Spinal cord (tissue), 10 donors: ENCODE results near the gene GPR17. TPM values are rescaled to one million over a fixed set of nuclear protein-coding genes. Genes with fewer than 3 reads are reported as not detected.
A peak's percentile ranks its signal among the peaks of the same experiment; 100 is the strongest.

Source experiments
- DNase-seq, 6 donors: peaks; one replicate each; pipeline versions ENCODE4 v3.0.0 to v3.0.0-alpha.2; 2013 to 2015; ENCODE audit warnings: low spot score in 6 of 6, low read depth in 4 of 6
- H3K27ac ChIP-seq: one replicate; pipeline ENCODE4 v1.5.1; 2013; ENCODE audit warnings: low read depth, low read length, control low read depth
- H3K27me3 ChIP-seq: one replicate; pipeline ENCODE4 v1.6.1; 2013; ENCODE audit warnings: low read length; ENCODE audit not compliant: control insufficient read depth, insufficient read depth
- H3K36me3 ChIP-seq: one replicate; pipeline ENCODE4 v1.6.1; 2013; ENCODE audit warnings: low read length; ENCODE audit not compliant: control insufficient read depth, insufficient read depth
- H3K4me1 ChIP-seq: one replicate; pipeline ENCODE4 v1.6.1; 2013; ENCODE audit warnings: low read length; ENCODE audit not compliant: control insufficient read depth, insufficient read depth
- H3K4me3 ChIP-seq: one replicate; pipeline ENCODE4 v1.5.1; 2013; ENCODE audit warnings: low read depth, low read length, control low read depth
- H3K9me3 ChIP-seq: one replicate; pipeline ENCODE4 v1.6.1; 2013; ENCODE audit warnings: low read length; ENCODE audit not compliant: control insufficient read depth, insufficient read depth
- WGBS: methylation state at CpG from one replicate; pipeline ENCODE4 v1.1.5; 2013; ENCODE audit warnings: missing lambda C conversion rate; ENCODE audit not compliant: insufficient coverage; 5-methylcytosine and 5-hydroxymethylcytosine counted together
- polyA plus RNA-seq, 2 donors: library from polyadenylated mRNA; unstranded; fragments of 120-200 nt; gene quantifications; one replicate each; pipeline ENCODE4 v1.2.1, GENCODE V29; 2013; ENCODE audit not compliant: insufficient read length in 2 of 2
- total RNA-seq, 2 donors: library from RNA; depleted of rRNA in 1 of 2; stranded (reverse); fragments of 120-200 nt in 1 of 2; fragments of >200 nt in 1 of 2; gene quantifications; one replicate each; pipeline versions ENCODE4 v1.2.3 to v1.2.4, GENCODE V29; 2013 to 2014
- donor health status: healthy.

Gene GPR17
- total and polyA plus RNA-seq, 4 donors, result 36.6 to 376 (median 148) TPM

DNA sequence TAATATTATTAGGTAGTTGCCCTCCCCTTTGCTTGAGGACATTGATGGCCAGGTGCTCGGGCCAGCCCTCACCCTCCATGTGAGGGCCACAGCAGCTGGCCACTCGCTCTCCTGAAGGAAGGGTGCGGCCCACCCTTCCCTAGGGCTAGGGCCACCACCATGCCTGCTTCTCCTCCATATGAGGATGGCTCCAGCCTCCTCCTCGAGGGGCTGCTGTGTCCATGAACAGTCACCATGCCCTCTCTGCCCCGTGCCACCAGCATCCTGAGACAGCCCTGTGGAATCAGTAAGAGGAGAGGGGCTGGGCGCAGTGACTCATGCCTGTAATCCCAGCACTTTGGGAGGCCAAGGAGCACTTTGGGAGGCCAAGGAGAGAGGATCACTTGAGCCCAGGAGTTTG lies 2.4 kb downstream of the GPR17 start:
- H3K9me3 ChIP-seq, result no peaks in the 10 kb centered on the region
- H3K4me1 ChIP-seq, result peaks cover 93% of the 10 kb centered on the region
- H3K27ac ChIP-seq, result peak overlapping the region; percentile 33
- 74% methylated on average over 5 of the region's 6 CpGs for WGBS
- no peak for DNase-seq
- H3K4me3 ChIP-seq, result peak overlapping the region; percentile 57
- peaks cover 43% of the 10 kb centered on the region for H3K36me3 ChIP-seq
- H3K27me3 ChIP-seq, result no peaks in the 10 kb centered on the region

GRCh38 chr2:127649100-127649611 lies 3.2 kb downstream of the GPR17 start:
- H3K27ac ChIP-seq, result peak overlapping the region; percentile 88
- H3K36me3 ChIP-seq, result peaks cover 51% of the 10 kb centered on the region
- H3K4me3 ChIP-seq, result peak overlapping the region; percentile 33
- peaks cover 93% of the 10 kb centered on the region for H3K4me1 ChIP-seq
- WGBS, result 65% methylated on average over 7 of the region's 12 CpGs
- no peaks in the 10 kb centered on the region for H3K27me3 ChIP-seq
- H3K9me3 ChIP-seq, result no peaks in the 10 kb centered on the region
- DNase-seq, result peak in 2 of 6 donors; percentile 76 to 78

DNA sequence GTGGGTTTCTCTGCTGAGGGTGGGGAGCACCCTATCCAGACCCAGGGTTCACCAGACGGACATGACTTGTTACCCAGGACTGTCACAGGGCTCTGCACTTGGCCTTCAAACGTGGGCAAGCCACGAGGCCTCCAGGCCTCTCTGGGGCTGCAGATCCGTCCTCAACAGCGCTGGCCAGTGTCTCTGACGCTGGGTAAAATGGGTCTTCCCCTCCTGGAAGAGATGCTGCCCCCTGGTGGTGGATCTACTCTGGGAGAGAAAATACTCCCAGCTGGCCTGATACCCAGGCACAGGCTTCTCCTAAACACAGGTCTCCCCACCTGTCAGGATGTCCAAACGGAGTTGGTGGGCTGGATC lies 3.7 kb downstream of the GPR17 start:
- peaks cover 93% of the 10 kb centered on the region for H3K4me1 ChIP-seq
- DNase-seq, result peak in 2 of 6 donors; percentile 78 to 86
- H3K36me3 ChIP-seq, result peaks cover 56% of the 10 kb centered on the region
- no peaks in the 10 kb centered on the region for H3K27me3 ChIP-seq
- H3K9me3 ChIP-seq, result no peaks in the 10 kb centered on the region
- WGBS, result 20% methylated on average over 6 of the region's 7 CpGs
- H3K27ac ChIP-seq, result peak overlapping the region; percentile 88
- peak overlapping the region; percentile 33 for H3K4me3 ChIP-seq

GRCh38 chr2:127650041-127650784 lies 4.3 kb downstream of the GPR17 start:
- no peaks in the 10 kb centered on the region for H3K27me3 ChIP-seq
- WGBS, result 78% methylated on average over 14 of the region's 17 CpGs
- H3K9me3 ChIP-seq, result no peaks in the 10 kb centered on the region
- H3K36me3 ChIP-seq, result peaks cover 62% of the 10 kb centered on the region
- H3K4me3 ChIP-seq, result peak overlapping the region; percentile 33
- no peak for DNase-seq
- H3K27ac ChIP-seq, result peak overlapping the region; percentile 88
- peaks cover 95% of the 10 kb centered on the region for H3K4me1 ChIP-seq

GRCh38 chr2:127650785-127651380 lies 4.9 kb downstream of the GPR17 start:
- peaks cover 95% of the 10 kb centered on the region for H3K4me1 ChIP-seq
- WGBS, result 85% methylated on average over 24 of the region's 28 CpGs
- H3K36me3 ChIP-seq, result peaks cover 63% of the 10 kb centered on the region
- DNase-seq, result no peak
- H3K27ac ChIP-seq, result peak overlapping the region; percentile 88
- H3K27me3 ChIP-seq, result no peaks in the 10 kb centered on the region
- H3K4me3 ChIP-seq, result peak overlapping the region; percentile 33
- no peaks in the 10 kb centered on the region for H3K9me3 ChIP-seq

GRCh38 chr2:127651381-127651809 lies 5.4 kb downstream of the GPR17 start:
- no peak overlapping the region for H3K4me3 ChIP-seq
- peaks cover 90% of the 10 kb centered on the region for H3K4me1 ChIP-seq
- no peaks in the 10 kb centered on the region for H3K9me3 ChIP-seq
- 84% methylated on average over 28 of the region's 29 CpGs for WGBS
- H3K27ac ChIP-seq, result peak overlapping the region; percentile 88
- no peaks in the 10 kb centered on the region for H3K27me3 ChIP-seq
- no peak for DNase-seq
- peaks cover 62% of the 10 kb centered on the region for H3K36me3 ChIP-seq

GRCh38 chr2:127651971-127652550 lies 6.1 kb downstream of the GPR17 start:
- Histone ChIP-seq H3K27me3 (no peaks in the 10 kb centered on the region), H3K4me1 (peaks cover 84% of the 10 kb centered on the region), H3K27ac (peak overlapping the region; percentile 88), H3K36me3 (peaks cover 63% of the 10 kb centered on the region), H3K9me3 (no peaks in the 10 kb centered on the region), H3K4me3 (no peak overlapping the region)
- peak in 2 of 6 donors; percentile 62 to 67 for DNase-seq
- WGBS, result 50% methylated on average over 12 of the region's 14 CpGs

GRCh38 chr2:127652786-127653357 lies 6.9 kb downstream of the GPR17 start:
- peaks cover 67% of the 10 kb centered on the region for H3K36me3 ChIP-seq
- WGBS, result 84% methylated on average over 23 of the region's 25 CpGs
- H3K4me3 ChIP-seq, result no peak overlapping the region
- DNase-seq, result no peak
- H3K27me3 ChIP-seq, result no peaks in the 10 kb centered on the region
- H3K4me1 ChIP-seq, result peaks cover 76% of the 10 kb centered on the region
- H3K27ac ChIP-seq, result peak overlapping the region; percentile 88
- no peaks in the 10 kb centered on the region for H3K9me3 ChIP-seq

DNA sequence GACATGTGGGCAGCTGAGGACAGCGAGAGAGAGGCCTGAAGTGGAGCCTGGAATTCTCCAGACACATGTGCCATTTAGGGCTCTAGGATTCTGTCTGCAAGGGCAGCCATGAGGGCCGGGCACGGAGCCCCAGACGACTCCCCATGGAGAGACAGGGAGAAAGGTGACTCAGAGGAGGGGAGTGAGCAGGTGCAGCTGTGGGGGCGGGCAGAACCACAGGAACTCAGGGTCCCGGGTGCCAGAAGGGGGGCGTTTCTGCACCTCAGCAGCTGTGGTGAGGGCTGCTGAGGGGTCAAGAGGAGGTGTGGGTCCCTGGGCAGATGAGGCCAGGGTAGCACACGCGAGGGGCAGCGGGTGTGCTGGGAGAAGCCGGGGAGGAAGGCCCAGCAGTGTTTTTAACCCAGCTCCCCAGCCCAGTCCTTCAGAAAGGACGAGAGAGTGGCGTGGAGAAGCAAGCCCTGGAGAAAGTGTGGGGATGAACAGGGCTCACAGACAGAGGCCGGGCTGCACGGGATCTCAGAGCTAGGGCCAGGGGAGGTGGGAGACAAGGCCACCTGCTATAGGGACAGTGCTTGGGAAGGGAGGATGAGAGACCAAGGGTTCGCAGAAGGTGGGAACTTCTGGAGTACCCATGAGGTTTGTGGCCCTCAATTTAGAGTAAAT lies 7.6 kb downstream of the GPR17 start:
- Histone ChIP-seq H3K27me3 (no peaks in the 10 kb centered on the region), H3K27ac (peak overlapping the region; percentile 88), H3K4me3 (no peak overlapping the region), H3K36me3 (peaks cover 67% of the 10 kb centered on the region), H3K9me3 (no peaks in the 10 kb centered on the region), H3K4me1 (peaks cover 70% of the 10 kb centered on the region)
- 83% methylated on average over 16 of the region's 16 CpGs for WGBS
- no peak for DNase-seq
